HepG2 (cell line): Measurements from ENCODE around the gene NIFK. TPM values are rescaled to one million over a fixed set of nuclear protein-coding genes. Genes with fewer than 3 reads are reported as not detected.

ENCODE experiments used
- ATAC-seq: fragments of 200-7000 bp; cut with Tn5 transposase; 3 replicates; pipeline ENCODE4 v1.9.1; 2020; ENCODE audit warnings: mild to moderate bottlenecking, moderate library complexity
- BruUV-seq: library from RNA; stranded (reverse); fragments of 400-500 nt; replicated peaks from 2 replicates; lab custom pipeline; 2021; lab: Mats Ljungman, UMichigan
- CTCF ChIA-PET: fragments of 300-600 bp; formaldehyde crosslinking; extraction: SDS; loops from one replicate; lab custom pipeline; 2021; ENCODE audit warnings: low total read pairs, inconsistent platforms, low intra/inter-chr PET ratio; lab: Yijun Ruan, JAX
- POLR2A ChIA-PET: fragments of 350-600 bp; sonication (Branson Sonifier 250); formaldehyde crosslinking; loops from one replicate; lab custom pipeline; 2020; ENCODE audit warnings: antibody characterized with exemption, inconsistent platforms; lab: Yijun Ruan, JAX
- DNase-seq: peaks from one replicate; pipeline ENCODE4 v3.0.0-alpha.2; 2015; ENCODE audit warnings: low spot score
- FAIRE-seq: peaks from 3 replicates; lab custom pipeline; 2011; peaks lifted over from hg19 to GRCh38; lab: Jason Lieb, UNC
- H2AFZ ChIP-seq: one replicate; pipeline ENCODE4 v1.6.1; 2011; ENCODE audit warnings: low read length, inconsistent platforms
- H3K27ac ChIP-seq: fragments of 300-600 bp; 3 replicates; pipeline ENCODE4 v1.8.0; 2011; ENCODE audit warnings: mixed run types, mild to moderate bottlenecking, mixed read lengths, low read length, inconsistent platforms; ENCODE audit not compliant: insufficient read depth; ENCODE audit errors: extremely low read length
- H3K27me3 ChIP-seq, 2 experiments: fragments of 200-600 bp in 1 of 2; 2 replicates in 1 of 2; 3 replicates in 1 of 2; pipeline versions ENCODE4 v1.6.0 to v1.8.0; 2011; ENCODE audit warnings: low read length in 2 of 2, mild to moderate bottlenecking in 2 of 2, moderate library complexity in 2 of 2, inconsistent platforms in 1 of 2; ENCODE audit not compliant: insufficient read depth in 2 of 2, control insufficient read depth in 1 of 2
- H3K36me3 ChIP-seq, 2 experiments: fragments of 200-600 bp in 1 of 2; replicated peaks in 1 of 2; 2 replicates in 1 of 2; 3 replicates in 1 of 2; pipeline versions ENCODE4 v1.5.1 to v1.8.0; 2011; ENCODE audit warnings: low read length in 2 of 2, inconsistent platforms in 1 of 2; ENCODE audit not compliant: insufficient read depth in 2 of 2, control insufficient read depth in 1 of 2
- H3K4me1 ChIP-seq: 2 replicates; pipeline ENCODE4 v1.5.1; 2012; ENCODE audit warnings: low read length, inconsistent platforms; ENCODE audit not compliant: insufficient read depth
- H3K4me2 ChIP-seq: 2 replicates; pipeline ENCODE4 v1.6.0; 2011; ENCODE audit warnings: low read depth, low read length, inconsistent platforms
- H3K4me3 ChIP-seq, 3 experiments: fragments of 200-600 bp in 1 of 3; sonication (generic), shearing (Covaris generic) in 1 of 3; replicated peaks in 1 of 3; 2 replicates each; pipeline ENCODE4 v1.5.1; 2011 to 2016; ENCODE audit warnings: low read length in 3 of 3, inconsistent platforms in 2 of 3, low read depth in 2 of 3, mild to moderate bottlenecking in 2 of 3, control low read depth in 1 of 3, mixed read lengths in 1 of 3; ENCODE audit not compliant: insufficient read depth in 1 of 3
- H3K79me2 ChIP-seq: one replicate; pipeline ENCODE4 v1.6.1; 2011; ENCODE audit warnings: low read length, inconsistent platforms; ENCODE audit not compliant: insufficient read depth
- H3K9ac ChIP-seq: 2 replicates; pipeline ENCODE4 v1.6.0; 2011; ENCODE audit warnings: mild to moderate bottlenecking, low read depth, low read length, inconsistent platforms; ENCODE audit not compliant: insufficient read depth
- H3K9me3 ChIP-seq: 2 replicates; pipeline ENCODE4 v1.5.1; 2012; ENCODE audit warnings: mild to moderate bottlenecking, low read length
- H4K20me1 ChIP-seq: 2 replicates; pipeline ENCODE4 v1.6.0; 2011; ENCODE audit warnings: inconsistent platforms, mild to moderate bottlenecking, low read length, moderate library complexity; ENCODE audit not compliant: insufficient read depth
- FOXA1 ChIP-seq, 2 experiments: fragments of 450-650 bp in 1 of 2; sonication (generic) in 1 of 2; formaldehyde crosslinking in 1 of 2; IDR thresholded peaks; 2 replicates each; pipeline versions ENCODE4 v1.4.0 to v1.6.1; 2016 to 2020; ENCODE audit warnings: missing genetic modification reagents in 1 of 2
- FOXK1 ChIP-seq: sonication (generic); formaldehyde crosslinking; IDR thresholded peaks from 2 replicates; pipeline ENCODE4 v1.4.0; 2020; ENCODE audit warnings: low read depth, missing genetic modification reagents, borderline replicate concordance
- SOX6 ChIP-seq, 2 experiments: fragments of 450-650 bp in 1 of 2; sonication (generic) in 1 of 2; formaldehyde crosslinking in 1 of 2; IDR thresholded peaks; 2 replicates each; pipeline versions ENCODE4 v1.4.0 to v1.6.1; 2017 to 2020; ENCODE audit warnings: antibody characterized with exemption in 1 of 2, mild to moderate bottlenecking in 1 of 2, missing genetic modification reagents in 1 of 2
- ZNF10 ChIP-seq: sonication (generic); formaldehyde crosslinking; IDR thresholded peaks from 2 replicates; pipeline ENCODE4 v1.4.0; 2020; ENCODE audit warnings: mild to moderate bottlenecking, low read depth, missing genetic modification reagents, borderline replicate concordance
- ZNF121 ChIP-seq: sonication (generic); formaldehyde crosslinking; IDR thresholded peaks from 2 replicates; pipeline ENCODE4 v1.5.0; 2020; ENCODE audit warnings: mild to moderate bottlenecking, missing genetic modification reagents
- ZNF646 ChIP-seq: sonication (generic); formaldehyde crosslinking; IDR thresholded peaks from 2 replicates; pipeline ENCODE4 v1.9.0; 2021; ENCODE audit warnings: mild to moderate bottlenecking, missing genetic modification reagents
- ZNF770 ChIP-seq: sonication (generic); formaldehyde crosslinking; IDR thresholded peaks from 2 replicates; pipeline ENCODE4 v1.5.0; 2020; ENCODE audit warnings: mild to moderate bottlenecking, missing genetic modification reagents
- WGBS: methylation state at CpG from one replicate; pipeline ENCODE4 v1.1.6; 2017; ENCODE audit warnings: low lambda C conversion rate; 5-methylcytosine and 5-hydroxymethylcytosine counted together
- in situ Hi-C: cut with HindIII; loops from 2 replicates; pipeline ENCODE4 v1.10.0; 2017; ENCODE audit warnings: low pct_unique_long_range_greater_than_20kb; ENCODE audit not compliant: extremely low pct_ligation_motif_present
- intact Hi-C: fragments of 100-400 bp; cut with micrococcal nuclease; formaldehyde crosslinking; loops from one replicate; pipeline ENCODE4 v1.10.0; 2022; ENCODE audit not compliant: unreplicated experiment
- polyA plus RNA-seq, 8 experiments: library from polyadenylated mRNA; depleted of rRNA in 3 of 8; stranded (reverse) in 7 of 8; unstranded in 1 of 8; fragments of >200 nt; fragmentation: Illumina TruSeq in 4 of 8; extraction: Trizol in 4 of 8; gene quantifications; 2 replicates each; pipeline versions ENCODE4 v1.2.1 to v1.2.3, GENCODE V29; 2011 to 2016; ENCODE audit warnings: low read depth in 4 of 8, missing spikeins in 1 of 8, mixed read lengths in 1 of 8; ENCODE audit not compliant: insufficient read depth in 1 of 8
- total RNA-seq, 5 experiments: library from RNA; depleted of rRNA; stranded (reverse); fragments of >200 nt; fragmentation: Illumina TruSeq; extraction: Trizol; gene quantifications; 2 replicates each; pipeline ENCODE4 v1.2.3, GENCODE V29; 2016; ENCODE audit warnings: low read depth in 1 of 5

NIFK gene
- total and polyA plus RNA-seq, 2 of the 13 experiments (the other 11 are each of a cell fraction or from before 2014, with no cell fraction given) = 19.6 to 105 TPM

- FAIRE-seq = no peak
- Histone ChIP-seq H4K20me1 (no peaks in the 10 kb centered on the region), H3K36me3 (no peaks in the 10 kb centered on the region), H2AFZ (no peak overlapping the region), H3K9me3 (no peaks in the 10 kb centered on the region), H3K9ac (no peak overlapping the region), H3K4me3 (no peak overlapping the region), H3K27ac (no peak overlapping the region), H3K4me2 (no peak overlapping the region), H3K27me3 (no peaks in the 10 kb centered on the region; a peak in 1 of 5 replicates), H3K79me2 (no peaks in the 10 kb centered on the region), H3K4me1 (peaks cover 50% of the 10 kb centered on the region)
- intact Hi-C loops (no loop called here), in situ Hi-C loops (no loop called here)
- POLR2A ChIA-PET = no interaction called here
- WGBS = 87% methylated on average over 1 of the region's 1 CpG
- CTCF ChIA-PET = no interaction called here
- peak; percentile 50 for DNase-seq
- no peak for ATAC-seq
- no TSS peak for BruUV-seq
- TF ChIP-seq FOXK1 (CRISPR knock-in tag) (no peak), ZNF10 (CRISPR knock-in tag) (no peak), ZNF121 (CRISPR knock-in tag) (peak; percentile 87), ZNF770 (CRISPR knock-in tag) (peak; percentile 43; the same call in 1 of the 2 replicates)
Observed at GRCh38 chr2:121777699-121778058, 41.0 kb upstream of the NIFK start.

GRCh38 chr2:121776885-121777698 lies 40.4 kb upstream of the NIFK start:
- no peaks in the 10 kb centered on the region for H3K36me3 ChIP-seq
- no peaks in the 10 kb centered on the region for H3K79me2 ChIP-seq
- no peaks in the 10 kb centered on the region for H3K9me3 ChIP-seq
- H3K27ac ChIP-seq = no peak overlapping the region
- H3K4me3 ChIP-seq = no peak overlapping the region
- H3K4me2 ChIP-seq = 0 out of 2 replicates have a peak overlapping the region, but pooled peaks have one; percentile 11
- FAIRE-seq (no peak), DNase-seq (no peak), ATAC-seq (0 out of 3 replicates have a peak, but pooled peaks have one; percentile 6)
- H3K4me1 ChIP-seq = peaks cover 56% of the 10 kb centered on the region
- CTCF ChIA-PET = no interaction called here
- POLR2A ChIA-PET = no interaction called here
- 23% methylated on average over 12 of the region's 12 CpGs for WGBS
- in situ Hi-C loops = no loop called here
- H4K20me1 ChIP-seq = no peaks in the 10 kb centered on the region
- intact Hi-C loops = no loop called here
- H3K9ac ChIP-seq = no peak overlapping the region
- no peaks in the 10 kb centered on the region; a peak in 1 of 5 replicates for H3K27me3 ChIP-seq
- BruUV-seq = no TSS peak
- no peak overlapping the region for H2AFZ ChIP-seq
- TF ChIP-seq FOXA1 (IDR thresholded peaks at IDR 0.05) = peak; percentile 47; the same call in 1 of the 2 replicates
- TF ChIP-seq FOXA1 (CRISPR knock-in tag; IDR thresholded peaks at IDR 0.05) = no peak
- peak; percentile 80 for TF ChIP-seq ZNF646
- TF ChIP-seq SOX6 (IDR thresholded peaks at IDR 0.05) = peak; percentile 45; the same call in 1 of the 2 replicates
- TF ChIP-seq SOX6 (CRISPR knock-in tag; IDR thresholded peaks at IDR 0.05) = no peak
